Mucosa of rectum (tissue), 2 donors: Measurements from ENCODE around the gene TEK.

ENCODE experiments used
- H3K27ac ChIP-seq, 2 donors: one replicate each; pipeline ENCODE4 v1.7.0; 2013; ENCODE audit warnings: inconsistent platforms in 2 of 2, low read depth in 2 of 2, low read length in 2 of 2
- H3K27me3 ChIP-seq, 2 donors: one replicate each; pipeline ENCODE4 v1.7.0; 2013; ENCODE audit warnings: low read length in 2 of 2; ENCODE audit not compliant: control insufficient read depth in 2 of 2, insufficient read depth in 2 of 2
- H3K36me3 ChIP-seq, 2 donors: one replicate each; pipeline ENCODE4 v1.7.0; 2013; ENCODE audit warnings: low read length in 2 of 2; ENCODE audit not compliant: control insufficient read depth in 2 of 2, insufficient read depth in 2 of 2
- H3K4me1 ChIP-seq, 2 donors: one replicate each; pipeline ENCODE4 v1.7.0; 2013; ENCODE audit warnings: low read length in 2 of 2, mild to moderate bottlenecking in 1 of 2; ENCODE audit not compliant: control insufficient read depth in 2 of 2, insufficient read depth in 2 of 2
- H3K4me3 ChIP-seq, 2 donors: one replicate each; pipeline ENCODE4 v1.7.0; 2013; ENCODE audit warnings: low read length in 2 of 2
- H3K9ac ChIP-seq, 2 donors: one replicate each; pipeline ENCODE4 v1.7.0; 2013; ENCODE audit warnings: low read length in 2 of 2, low read depth in 1 of 2, mild to moderate bottlenecking in 1 of 2
- H3K9me3 ChIP-seq, 2 donors: one replicate each; pipeline ENCODE4 v1.7.0; 2013; ENCODE audit warnings: low read length in 2 of 2; ENCODE audit not compliant: control insufficient read depth in 2 of 2
- donor health status: healthy.
- donor health status: Normal muscosa, but diverticular disease.

The TEK gene

GRCh38 chr9:27118916-27119315, 9.9 kb downstream of the TEK start:
- no peaks in the 10 kb centered on the region for H3K9me3 ChIP-seq
- H3K4me1 ChIP-seq: peaks cover 0 to 4% of the 10 kb centered on the region in 2 donors
- H3K27ac ChIP-seq: no peak overlapping the region
- no peaks in the 10 kb centered on the region for H3K36me3 ChIP-seq
- no peak overlapping the region for H3K9ac ChIP-seq
- H3K27me3 ChIP-seq: no peaks in the 10 kb centered on the region
- H3K4me3 ChIP-seq: no peak overlapping the region

- no peaks in the 10 kb centered on the region for H3K27me3 ChIP-seq
- no peak overlapping the region for H3K4me3 ChIP-seq
- no peaks in the 10 kb centered on the region for H3K9me3 ChIP-seq
- H3K36me3 ChIP-seq: no peaks in the 10 kb centered on the region
- H3K9ac ChIP-seq: no peak overlapping the region
- H3K4me1 ChIP-seq: peaks cover 0 to 2% of the 10 kb centered on the region in 2 donors
- H3K27ac ChIP-seq: no peak overlapping the region
Measured at GRCh38 chr9:27124151-27124550, 15.1 kb downstream of the TEK start.

- Histone ChIP-seq H3K4me3 (no peak overlapping the region), H3K27me3 (no peaks in the 10 kb centered on the region), H3K27ac (no peak overlapping the region), H3K9ac (no peak overlapping the region), H3K36me3 (no peaks in the 10 kb centered on the region), H3K4me1 (peaks cover 0 to 2% of the 10 kb centered on the region in 2 donors), H3K9me3 (no peaks in the 10 kb centered on the region)
Measured at GRCh38 chr9:27125030-27125429, 16.0 kb downstream of the TEK start.

- Histone ChIP-seq H3K36me3 (no peaks in the 10 kb centered on the region), H3K9me3 (no peaks in the 10 kb centered on the region), H3K4me1 (peaks cover 0 to 2% of the 10 kb centered on the region in 2 donors), H3K9ac (no peak overlapping the region), H3K27me3 (no peaks in the 10 kb centered on the region), H3K27ac (no peak overlapping the region), H3K4me3 (no peak overlapping the region)
Measured at GRCh38 chr9:27125936-27126335, 16.9 kb downstream of the TEK start.

- Histone ChIP-seq H3K9me3 (no peaks in the 10 kb centered on the region), H3K4me1 (peaks cover 0 to 2% of the 10 kb centered on the region in 2 donors), H3K27me3 (no peaks in the 10 kb centered on the region), H3K36me3 (no peaks in the 10 kb centered on the region), H3K27ac (no peak overlapping the region), H3K4me3 (no peak overlapping the region), H3K9ac (no peak overlapping the region)
Measured at GRCh38 chr9:27126670-27127069, 17.6 kb downstream of the TEK start.

GRCh38 chr9:27129221-27129620, 20.2 kb downstream of the TEK start:
- Histone ChIP-seq H3K27ac (no peak overlapping the region), H3K9me3 (no peaks in the 10 kb centered on the region), H3K27me3 (no peaks in the 10 kb centered on the region), H3K4me1 (peaks cover 0 to 2% of the 10 kb centered on the region in 2 donors), H3K9ac (no peak overlapping the region), H3K36me3 (no peaks in the 10 kb centered on the region), H3K4me3 (no peak overlapping the region)

- no peaks in the 10 kb centered on the region for H3K4me1 ChIP-seq
- H3K27ac ChIP-seq: no peak overlapping the region
- no peaks in the 10 kb centered on the region for H3K36me3 ChIP-seq
- no peak overlapping the region for H3K4me3 ChIP-seq
- no peaks in the 10 kb centered on the region for H3K9me3 ChIP-seq
- no peak overlapping the region for H3K9ac ChIP-seq
- no peaks in the 10 kb centered on the region for H3K27me3 ChIP-seq
Measured at GRCh38 chr9:27131731-27132130, 22.7 kb downstream of the TEK start.

- H3K36me3 ChIP-seq: no peaks in the 10 kb centered on the region
- H3K9me3 ChIP-seq: no peaks in the 10 kb centered on the region
- no peak overlapping the region for H3K9ac ChIP-seq
- H3K27ac ChIP-seq: no peak overlapping the region
- H3K27me3 ChIP-seq: no peaks in the 10 kb centered on the region
- H3K4me3 ChIP-seq: no peak overlapping the region
- H3K4me1 ChIP-seq: no peaks in the 10 kb centered on the region
Measured at GRCh38 chr9:27133817-27134216, 24.8 kb downstream of the TEK start.

- H3K36me3 ChIP-seq: no peaks in the 10 kb centered on the region
- H3K9me3 ChIP-seq: no peaks in the 10 kb centered on the region
- H3K27me3 ChIP-seq: no peaks in the 10 kb centered on the region
- no peak overlapping the region for H3K4me3 ChIP-seq
- no peak overlapping the region for H3K27ac ChIP-seq
- no peaks in the 10 kb centered on the region for H3K4me1 ChIP-seq
- no peak overlapping the region for H3K9ac ChIP-seq
Measured at GRCh38 chr9:27142299-27142930, 33.4 kb downstream of the TEK start.

GRCh38 chr9:27145143-27145542, 36.1 kb downstream of the TEK start:
- H3K9ac ChIP-seq: no peak overlapping the region
- H3K36me3 ChIP-seq: no peaks in the 10 kb centered on the region
- no peaks in the 10 kb centered on the region for H3K27me3 ChIP-seq
- H3K9me3 ChIP-seq: no peaks in the 10 kb centered on the region
- H3K27ac ChIP-seq: no peak overlapping the region
- no peak overlapping the region for H3K4me3 ChIP-seq
- peaks cover 0 to under 1% of the 10 kb centered on the region in 2 donors for H3K4me1 ChIP-seq

GRCh38 chr9:27149651-27150050, 40.6 kb downstream of the TEK start:
- peaks cover 0 to 3% of the 10 kb centered on the region in 2 donors for H3K4me1 ChIP-seq
- no peak overlapping the region for H3K4me3 ChIP-seq
- H3K27me3 ChIP-seq: no peaks in the 10 kb centered on the region
- H3K27ac ChIP-seq: no peak overlapping the region
- H3K36me3 ChIP-seq: no peaks in the 10 kb centered on the region
- H3K9me3 ChIP-seq: no peaks in the 10 kb centered on the region
- no peak overlapping the region for H3K9ac ChIP-seq
